HepG2 (cell line): Measurements from ENCODE around the gene NOVA2. TPM values are rescaled to one million over a fixed set of nuclear protein-coding genes. Genes with fewer than 3 reads are reported as not detected.

Source experiments
- ATAC-seq: fragments of 200-7000 bp; cut with Tn5 transposase; 3 replicates; pipeline ENCODE4 v1.9.1; 2020; ENCODE audit warnings: mild to moderate bottlenecking, moderate library complexity
- BruUV-seq: library from RNA; stranded (reverse); fragments of 400-500 nt; replicated peaks from 2 replicates; lab custom pipeline; 2021; lab: Mats Ljungman, UMichigan
- CTCF ChIA-PET: fragments of 300-600 bp; formaldehyde crosslinking; extraction: SDS; loops from one replicate; lab custom pipeline; 2021; ENCODE audit warnings: low total read pairs, inconsistent platforms, low intra/inter-chr PET ratio; lab: Yijun Ruan, JAX
- POLR2A ChIA-PET: fragments of 350-600 bp; sonication (Branson Sonifier 250); formaldehyde crosslinking; loops from one replicate; lab custom pipeline; 2020; ENCODE audit warnings: antibody characterized with exemption, inconsistent platforms; lab: Yijun Ruan, JAX
- DNase-seq: peaks from one replicate; pipeline ENCODE4 v3.0.0-alpha.2; 2015; ENCODE audit warnings: low spot score
- FAIRE-seq: peaks from 3 replicates; lab custom pipeline; 2011; peaks lifted over from hg19 to GRCh38; lab: Jason Lieb, UNC
- H2AFZ ChIP-seq: one replicate; pipeline ENCODE4 v1.6.1; 2011; ENCODE audit warnings: low read length, inconsistent platforms
- H3K27ac ChIP-seq: fragments of 300-600 bp; 3 replicates; pipeline ENCODE4 v1.8.0; 2011; ENCODE audit warnings: mixed run types, mild to moderate bottlenecking, mixed read lengths, low read length, inconsistent platforms; ENCODE audit not compliant: insufficient read depth; ENCODE audit errors: extremely low read length
- H3K27me3 ChIP-seq, 2 experiments: fragments of 200-600 bp in 1 of 2; 2 replicates in 1 of 2; 3 replicates in 1 of 2; pipeline versions ENCODE4 v1.6.0 to v1.8.0; 2011; ENCODE audit warnings: low read length in 2 of 2, mild to moderate bottlenecking in 2 of 2, moderate library complexity in 2 of 2, inconsistent platforms in 1 of 2; ENCODE audit not compliant: insufficient read depth in 2 of 2, control insufficient read depth in 1 of 2
- H3K36me3 ChIP-seq, 2 experiments: fragments of 200-600 bp in 1 of 2; replicated peaks in 1 of 2; 2 replicates in 1 of 2; 3 replicates in 1 of 2; pipeline versions ENCODE4 v1.5.1 to v1.8.0; 2011; ENCODE audit warnings: low read length in 2 of 2, inconsistent platforms in 1 of 2; ENCODE audit not compliant: insufficient read depth in 2 of 2, control insufficient read depth in 1 of 2
- H3K4me1 ChIP-seq: 2 replicates; pipeline ENCODE4 v1.5.1; 2012; ENCODE audit warnings: low read length, inconsistent platforms; ENCODE audit not compliant: insufficient read depth
- H3K4me2 ChIP-seq: 2 replicates; pipeline ENCODE4 v1.6.0; 2011; ENCODE audit warnings: low read depth, low read length, inconsistent platforms
- H3K4me3 ChIP-seq, 3 experiments: fragments of 200-600 bp in 1 of 3; sonication (generic), shearing (Covaris generic) in 1 of 3; replicated peaks in 1 of 3; 2 replicates each; pipeline ENCODE4 v1.5.1; 2011 to 2016; ENCODE audit warnings: low read length in 3 of 3, inconsistent platforms in 2 of 3, low read depth in 2 of 3, mild to moderate bottlenecking in 2 of 3, control low read depth in 1 of 3, mixed read lengths in 1 of 3; ENCODE audit not compliant: insufficient read depth in 1 of 3
- H3K79me2 ChIP-seq: one replicate; pipeline ENCODE4 v1.6.1; 2011; ENCODE audit warnings: low read length, inconsistent platforms; ENCODE audit not compliant: insufficient read depth
- H3K9ac ChIP-seq: 2 replicates; pipeline ENCODE4 v1.6.0; 2011; ENCODE audit warnings: mild to moderate bottlenecking, low read depth, low read length, inconsistent platforms; ENCODE audit not compliant: insufficient read depth
- H3K9me3 ChIP-seq: 2 replicates; pipeline ENCODE4 v1.5.1; 2012; ENCODE audit warnings: mild to moderate bottlenecking, low read length
- H4K20me1 ChIP-seq: 2 replicates; pipeline ENCODE4 v1.6.0; 2011; ENCODE audit warnings: inconsistent platforms, mild to moderate bottlenecking, low read length, moderate library complexity; ENCODE audit not compliant: insufficient read depth
- ARNT ChIP-seq: fragments of 450-650 bp; IDR thresholded peaks from 2 replicates; pipeline ENCODE4 v1.6.1; 2017
- HOXA9 ChIP-seq: sonication (generic); formaldehyde crosslinking; IDR thresholded peaks from 2 replicates; pipeline ENCODE4 v1.8.1; 2022; ENCODE audit warnings: missing genetic modification reagents, mild to moderate bottlenecking, moderate library complexity, borderline replicate concordance
- RBFOX2 ChIP-seq: fragments of 200-400 bp; formaldehyde crosslinking; IDR thresholded peaks from 2 replicates; pipeline ENCODE4 v1.6.1; 2017; ENCODE audit warnings: low read depth, mild to moderate bottlenecking, low read length
- RXRB ChIP-seq: IDR thresholded peaks from 2 replicates; pipeline ENCODE4 v1.6.1; 2016; ENCODE audit warnings: borderline replicate concordance, missing genetic modification reagents, missing compliant biosample characterization
- SIX4 ChIP-seq: sonication (generic); formaldehyde crosslinking; IDR thresholded peaks from 2 replicates; pipeline ENCODE4 v1.4.0; 2020; ENCODE audit warnings: missing genetic modification reagents
- SMAD1 ChIP-seq: sonication (generic); formaldehyde crosslinking; IDR thresholded peaks from 2 replicates; pipeline ENCODE4 v1.4.0; 2020; ENCODE audit warnings: missing genetic modification reagents, low read depth, mild to moderate bottlenecking, borderline replicate concordance
- SMC3 ChIP-seq: IDR thresholded peaks from 2 replicates; pipeline ENCODE4 v1.6.1; 2011; ENCODE audit warnings: low read length, improper control_type of control experiment
- U2AF1 ChIP-seq: fragments of 200-400 bp; formaldehyde crosslinking; optimal IDR thresholded peaks from 2 replicates; pipeline ENCODE3; 2017; ENCODE audit warnings: mild to moderate bottlenecking, low read depth, low read length
- ZNF124 ChIP-seq: sonication (generic); formaldehyde crosslinking; IDR thresholded peaks from 2 replicates; pipeline ENCODE4 v1.4.0; 2020; ENCODE audit warnings: missing genetic modification reagents
- ZNF607 ChIP-seq: sonication (generic); formaldehyde crosslinking; IDR thresholded peaks from 2 replicates; pipeline ENCODE4 v1.5.1; 2020; ENCODE audit warnings: missing genetic modification reagents, mild to moderate bottlenecking, borderline replicate concordance
- ZNF788 ChIP-seq: sonication (generic); formaldehyde crosslinking; IDR thresholded peaks from 2 replicates; pipeline ENCODE4 v1.5.0; 2020; ENCODE audit warnings: mild to moderate bottlenecking, missing genetic modification reagents, borderline replicate concordance
- WGBS: methylation state at CpG from one replicate; pipeline ENCODE4 v1.1.6; 2017; ENCODE audit warnings: low lambda C conversion rate; 5-methylcytosine and 5-hydroxymethylcytosine counted together
- in situ Hi-C: cut with HindIII; loops from 2 replicates; pipeline ENCODE4 v1.10.0; 2017; ENCODE audit warnings: low pct_unique_long_range_greater_than_20kb; ENCODE audit not compliant: extremely low pct_ligation_motif_present
- intact Hi-C: fragments of 100-400 bp; cut with micrococcal nuclease; formaldehyde crosslinking; loops from one replicate; pipeline ENCODE4 v1.10.0; 2022; ENCODE audit not compliant: unreplicated experiment
- polyA plus RNA-seq, 8 experiments: library from polyadenylated mRNA; depleted of rRNA in 3 of 8; stranded (reverse) in 7 of 8; unstranded in 1 of 8; fragments of >200 nt; fragmentation: Illumina TruSeq in 4 of 8; extraction: Trizol in 4 of 8; gene quantifications; 2 replicates each; pipeline versions ENCODE4 v1.2.1 to v1.2.3, GENCODE V29; 2011 to 2016; ENCODE audit warnings: low read depth in 4 of 8, missing spikeins in 1 of 8, mixed read lengths in 1 of 8; ENCODE audit not compliant: insufficient read depth in 1 of 8
- total RNA-seq, 5 experiments: library from RNA; depleted of rRNA; stranded (reverse); fragments of >200 nt; fragmentation: Illumina TruSeq; extraction: Trizol; gene quantifications; 2 replicates each; pipeline ENCODE4 v1.2.3, GENCODE V29; 2016; ENCODE audit warnings: low read depth in 1 of 5
- TF ChIP-seq, protein P1 (sequence below): sonication (generic); formaldehyde crosslinking; IDR thresholded peaks from 2 replicates; pipeline ENCODE4 v1.5.0; 2020; ENCODE audit warnings: missing genetic modification reagents, mild to moderate bottlenecking, borderline replicate concordance
- TF ChIP-seq, protein P2 (sequence below): sonication (generic); formaldehyde crosslinking; IDR thresholded peaks from 2 replicates; pipeline ENCODE4 v1.4.0; 2020; ENCODE audit warnings: missing genetic modification reagents, borderline replicate concordance
- TF ChIP-seq, protein P3 (sequence below), 2 experiments: IDR thresholded peaks; 2 replicates each; pipeline ENCODE4 v1.6.1; 2011 to 2012; ENCODE audit warnings: low read length in 2 of 2, borderline replicate concordance in 1 of 2, low read depth in 1 of 2, mild to moderate bottlenecking in 1 of 2, moderate library complexity in 1 of 2
- TF ChIP-seq, protein P4 (sequence below): sonication (generic); formaldehyde crosslinking; IDR thresholded peaks from 2 replicates; pipeline ENCODE4 v1.5.1; 2020; ENCODE audit warnings: missing genetic modification reagents, mild to moderate bottlenecking, borderline replicate concordance

The NOVA2 gene
- total and polyA plus RNA-seq, 2 of the 13 experiments (the other 11 are each of a cell fraction or from before 2014, with no cell fraction given), result not detected

DNA sequence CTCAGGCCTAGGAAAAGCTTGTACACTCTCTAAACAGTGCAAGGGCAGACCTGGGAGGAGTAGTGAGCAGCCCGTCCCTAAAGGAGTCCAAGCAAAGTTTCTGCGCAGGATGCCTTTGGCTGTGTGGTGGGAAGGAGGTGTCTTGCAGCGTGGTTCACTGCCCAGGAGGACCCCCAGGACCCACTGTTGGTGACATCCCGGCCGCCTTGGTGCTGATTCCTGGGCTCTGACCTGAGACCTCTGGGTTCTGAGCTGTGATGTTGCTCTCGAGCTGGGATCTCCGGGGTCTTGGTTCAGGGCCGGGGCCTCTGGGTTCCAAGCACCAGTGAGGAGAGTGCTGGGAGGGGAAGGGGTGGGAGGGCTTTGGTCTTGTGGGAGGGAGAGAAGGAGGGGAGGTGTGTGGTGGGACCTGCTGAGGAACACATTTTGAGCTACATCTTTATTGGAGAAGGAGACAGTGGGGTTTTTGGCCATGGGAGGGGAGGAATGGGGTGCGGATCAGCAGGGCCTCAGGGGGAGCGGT is 45.1 kb upstream of the NOVA2 start:
- no peaks in the 10 kb centered on the region for H3K79me2 ChIP-seq
- no peak overlapping the region for H3K27ac ChIP-seq
- BruUV-seq, result no TSS peak
- intact Hi-C loops (no loop called here), in situ Hi-C loops (loop anchor here (10.0 kb wide), 1 partner anchor 204 kb away; the partner anchor contains the start of gene RSPH6A)
- DNase-seq, result no peak
- no peaks in the 10 kb centered on the region for H4K20me1 ChIP-seq
- POLR2A ChIA-PET, result interaction anchor here (0.5 kb wide), 1 partner anchor 103 kb away, joined by 3 read pairs; no protein-coding TSS in a partner anchor
- H3K4me3 ChIP-seq, result no peak overlapping the region
- H3K27me3 ChIP-seq, result no peaks in the 10 kb centered on the region
- no peak overlapping the region for H3K9ac ChIP-seq
- no peaks in the 10 kb centered on the region for H3K4me1 ChIP-seq
- no peaks in the 10 kb centered on the region for H3K36me3 ChIP-seq
- WGBS, result 92% methylated on average over 7 of the region's 10 CpGs
- no peak for ATAC-seq
- no peak for FAIRE-seq
- CTCF ChIA-PET, result no interaction called here
- no peaks in the 10 kb centered on the region for H3K9me3 ChIP-seq
- H2AFZ ChIP-seq, result no peak overlapping the region
- H3K4me2 ChIP-seq, result no peak overlapping the region
- TF ChIP-seq HOXA9 (CRISPR knock-in tag), result no peak
- no peak for TF ChIP-seq U2AF1
- TF ChIP-seq RXRB (CRISPR knock-in tag), result no peak
- no peak for TF ChIP-seq SMAD1 (CRISPR knock-in tag)
- TF ChIP-seq ARNT, result no peak
- no peak for TF ChIP-seq ZNF124
- TF ChIP-seq, protein P1, sequence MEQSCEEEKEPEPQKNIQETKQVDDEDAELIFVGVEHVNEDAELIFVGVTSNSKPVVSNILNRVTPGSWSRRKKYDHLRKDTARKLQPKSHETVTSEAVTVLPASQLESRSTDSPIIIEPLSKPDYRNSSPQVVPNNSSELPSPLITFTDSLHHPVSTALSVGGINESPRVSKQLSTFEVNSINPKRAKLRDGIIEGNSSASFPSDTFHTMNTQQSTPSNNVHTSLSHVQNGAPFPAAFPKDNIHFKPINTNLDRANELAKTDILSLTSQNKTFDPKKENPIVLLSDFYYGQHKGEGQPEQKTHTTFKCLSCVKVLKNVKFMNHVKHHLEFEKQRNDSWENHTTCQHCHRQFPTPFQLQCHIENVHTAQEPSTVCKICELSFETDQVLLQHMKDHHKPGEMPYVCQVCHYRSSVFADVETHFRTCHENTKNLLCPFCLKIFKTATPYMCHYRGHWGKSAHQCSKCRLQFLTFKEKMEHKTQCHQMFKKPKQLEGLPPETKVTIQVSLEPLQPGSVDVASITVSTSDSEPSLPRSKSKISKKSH, result no peak
- TF ChIP-seq, protein P2, sequence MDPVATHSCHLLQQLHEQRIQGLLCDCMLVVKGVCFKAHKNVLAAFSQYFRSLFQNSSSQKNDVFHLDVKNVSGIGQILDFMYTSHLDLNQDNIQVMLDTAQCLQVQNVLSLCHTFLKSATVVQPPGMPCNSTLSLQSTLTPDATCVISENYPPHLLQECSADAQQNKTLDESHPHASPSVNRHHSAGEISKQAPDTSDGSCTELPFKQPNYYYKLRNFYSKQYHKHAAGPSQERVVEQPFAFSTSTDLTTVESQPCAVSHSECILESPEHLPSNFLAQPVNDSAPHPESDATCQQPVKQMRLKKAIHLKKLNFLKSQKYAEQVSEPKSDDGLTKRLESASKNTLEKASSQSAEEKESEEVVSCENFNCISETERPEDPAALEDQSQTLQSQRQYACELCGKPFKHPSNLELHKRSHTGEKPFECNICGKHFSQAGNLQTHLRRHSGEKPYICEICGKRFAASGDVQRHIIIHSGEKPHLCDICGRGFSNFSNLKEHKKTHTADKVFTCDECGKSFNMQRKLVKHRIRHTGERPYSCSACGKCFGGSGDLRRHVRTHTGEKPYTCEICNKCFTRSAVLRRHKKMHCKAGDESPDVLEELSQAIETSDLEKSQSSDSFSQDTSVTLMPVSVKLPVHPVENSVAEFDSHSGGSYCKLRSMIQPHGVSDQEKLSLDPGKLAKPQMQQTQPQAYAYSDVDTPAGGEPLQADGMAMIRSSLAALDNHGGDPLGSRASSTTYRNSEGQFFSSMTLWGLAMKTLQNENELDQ (CRISPR knock-in tag), result no peak
- TF ChIP-seq, protein P3, sequence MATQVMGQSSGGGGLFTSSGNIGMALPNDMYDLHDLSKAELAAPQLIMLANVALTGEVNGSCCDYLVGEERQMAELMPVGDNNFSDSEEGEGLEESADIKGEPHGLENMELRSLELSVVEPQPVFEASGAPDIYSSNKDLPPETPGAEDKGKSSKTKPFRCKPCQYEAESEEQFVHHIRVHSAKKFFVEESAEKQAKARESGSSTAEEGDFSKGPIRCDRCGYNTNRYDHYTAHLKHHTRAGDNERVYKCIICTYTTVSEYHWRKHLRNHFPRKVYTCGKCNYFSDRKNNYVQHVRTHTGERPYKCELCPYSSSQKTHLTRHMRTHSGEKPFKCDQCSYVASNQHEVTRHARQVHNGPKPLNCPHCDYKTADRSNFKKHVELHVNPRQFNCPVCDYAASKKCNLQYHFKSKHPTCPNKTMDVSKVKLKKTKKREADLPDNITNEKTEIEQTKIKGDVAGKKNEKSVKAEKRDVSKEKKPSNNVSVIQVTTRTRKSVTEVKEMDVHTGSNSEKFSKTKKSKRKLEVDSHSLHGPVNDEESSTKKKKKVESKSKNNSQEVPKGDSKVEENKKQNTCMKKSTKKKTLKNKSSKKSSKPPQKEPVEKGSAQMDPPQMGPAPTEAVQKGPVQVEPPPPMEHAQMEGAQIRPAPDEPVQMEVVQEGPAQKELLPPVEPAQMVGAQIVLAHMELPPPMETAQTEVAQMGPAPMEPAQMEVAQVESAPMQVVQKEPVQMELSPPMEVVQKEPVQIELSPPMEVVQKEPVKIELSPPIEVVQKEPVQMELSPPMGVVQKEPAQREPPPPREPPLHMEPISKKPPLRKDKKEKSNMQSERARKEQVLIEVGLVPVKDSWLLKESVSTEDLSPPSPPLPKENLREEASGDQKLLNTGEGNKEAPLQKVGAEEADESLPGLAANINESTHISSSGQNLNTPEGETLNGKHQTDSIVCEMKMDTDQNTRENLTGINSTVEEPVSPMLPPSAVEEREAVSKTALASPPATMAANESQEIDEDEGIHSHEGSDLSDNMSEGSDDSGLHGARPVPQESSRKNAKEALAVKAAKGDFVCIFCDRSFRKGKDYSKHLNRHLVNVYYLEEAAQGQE (IDR thresholded peaks at IDR 0.05; ENCODE audit: borderline replicate concordance in 1 of 2, low read depth in 1 of 2, low read length in 2 of 2), result no peak
- TF ChIP-seq RBFOX2, result no peak
- no peak for TF ChIP-seq SIX4 (CRISPR knock-in tag)
- TF ChIP-seq, protein P4, sequence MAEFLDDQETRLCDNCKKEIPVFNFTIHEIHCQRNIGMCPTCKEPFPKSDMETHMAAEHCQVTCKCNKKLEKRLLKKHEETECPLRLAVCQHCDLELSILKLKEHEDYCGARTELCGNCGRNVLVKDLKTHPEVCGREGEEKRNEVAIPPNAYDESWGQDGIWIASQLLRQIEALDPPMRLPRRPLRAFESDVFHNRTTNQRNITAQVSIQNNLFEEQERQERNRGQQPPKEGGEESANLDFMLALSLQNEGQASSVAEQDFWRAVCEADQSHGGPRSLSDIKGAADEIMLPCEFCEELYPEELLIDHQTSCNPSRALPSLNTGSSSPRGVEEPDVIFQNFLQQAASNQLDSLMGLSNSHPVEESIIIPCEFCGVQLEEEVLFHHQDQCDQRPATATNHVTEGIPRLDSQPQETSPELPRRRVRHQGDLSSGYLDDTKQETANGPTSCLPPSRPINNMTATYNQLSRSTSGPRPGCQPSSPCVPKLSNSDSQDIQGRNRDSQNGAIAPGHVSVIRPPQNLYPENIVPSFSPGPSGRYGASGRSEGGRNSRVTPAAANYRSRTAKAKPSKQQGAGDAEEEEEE (CRISPR knock-in tag), result no peak
- no peak for TF ChIP-seq ZNF607 (CRISPR knock-in tag)
- no peak for TF ChIP-seq ZNF788 (CRISPR knock-in tag)
- TF ChIP-seq SMC3, result no peak
